Omental fat pad (tissue), 4 donors: ENCODE results near the gene SNX15. TPM values are rescaled to one million over a fixed set of nuclear protein-coding genes. Genes with fewer than 3 reads are reported as not detected.

ENCODE experiments used
- ATAC-seq: fragments of 150-250 bp; one replicate; pipeline ENCODE4 v1.9.1; 2016; ENCODE audit warnings: mild to moderate bottlenecking, moderate library complexity; ENCODE audit not compliant: low FRiP score
- DNase-seq: peaks from one replicate; pipeline ENCODE4 v3.0.0-alpha.2; 2019; ENCODE audit warnings: low spot score
- total RNA-seq, 4 donors: library from RNA; depleted of rRNA; stranded (reverse); fragments of >200 nt; gene quantifications; one replicate each; pipeline ENCODE4 v1.1.0, GENCODE V29; 2016
- TF ChIP-seq, protein P1 (sequence below), 3 donors: fragments of 450-650 bp; IDR thresholded peaks; one replicate each; pipeline ENCODE4 v1.5.1; 2016 to 2017; ENCODE audit warnings: antibody characterized with exemption in 3 of 3, mild to moderate bottlenecking in 3 of 3, moderate library complexity in 2 of 3

Gene SNX15
- total RNA-seq, 4 donors from 2014 or later = 14.7 to 28.5 (median 20.0) TPM

DNA sequence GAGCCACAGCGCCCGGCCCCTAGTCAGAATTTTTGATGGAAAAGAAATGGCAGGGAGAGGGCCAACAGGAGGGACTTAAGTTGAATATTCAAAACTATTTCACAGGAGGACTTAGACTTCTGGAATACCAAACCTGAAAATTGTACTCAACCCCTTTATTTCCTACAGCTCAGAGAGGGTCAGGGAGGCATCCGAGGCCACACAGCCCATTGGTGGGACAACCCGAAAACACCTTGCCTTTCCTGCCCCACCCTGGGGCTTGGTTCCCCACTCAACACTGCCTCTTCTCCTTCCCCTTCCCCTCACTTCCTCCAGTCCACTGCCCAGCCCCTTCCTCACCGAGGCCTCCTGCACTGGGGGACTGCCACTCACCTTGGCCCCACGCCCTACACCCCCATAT lies 29.8 kb downstream of the SNX15 start:
- ATAC-seq (no peak), DNase-seq (no peak)
- TF ChIP-seq, protein P1, sequence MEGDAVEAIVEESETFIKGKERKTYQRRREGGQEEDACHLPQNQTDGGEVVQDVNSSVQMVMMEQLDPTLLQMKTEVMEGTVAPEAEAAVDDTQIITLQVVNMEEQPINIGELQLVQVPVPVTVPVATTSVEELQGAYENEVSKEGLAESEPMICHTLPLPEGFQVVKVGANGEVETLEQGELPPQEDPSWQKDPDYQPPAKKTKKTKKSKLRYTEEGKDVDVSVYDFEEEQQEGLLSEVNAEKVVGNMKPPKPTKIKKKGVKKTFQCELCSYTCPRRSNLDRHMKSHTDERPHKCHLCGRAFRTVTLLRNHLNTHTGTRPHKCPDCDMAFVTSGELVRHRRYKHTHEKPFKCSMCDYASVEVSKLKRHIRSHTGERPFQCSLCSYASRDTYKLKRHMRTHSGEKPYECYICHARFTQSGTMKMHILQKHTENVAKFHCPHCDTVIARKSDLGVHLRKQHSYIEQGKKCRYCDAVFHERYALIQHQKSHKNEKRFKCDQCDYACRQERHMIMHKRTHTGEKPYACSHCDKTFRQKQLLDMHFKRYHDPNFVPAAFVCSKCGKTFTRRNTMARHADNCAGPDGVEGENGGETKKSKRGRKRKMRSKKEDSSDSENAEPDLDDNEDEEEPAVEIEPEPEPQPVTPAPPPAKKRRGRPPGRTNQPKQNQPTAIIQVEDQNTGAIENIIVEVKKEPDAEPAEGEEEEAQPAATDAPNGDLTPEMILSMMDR (IDR thresholded peaks at IDR 0.05) = no peak

DNA sequence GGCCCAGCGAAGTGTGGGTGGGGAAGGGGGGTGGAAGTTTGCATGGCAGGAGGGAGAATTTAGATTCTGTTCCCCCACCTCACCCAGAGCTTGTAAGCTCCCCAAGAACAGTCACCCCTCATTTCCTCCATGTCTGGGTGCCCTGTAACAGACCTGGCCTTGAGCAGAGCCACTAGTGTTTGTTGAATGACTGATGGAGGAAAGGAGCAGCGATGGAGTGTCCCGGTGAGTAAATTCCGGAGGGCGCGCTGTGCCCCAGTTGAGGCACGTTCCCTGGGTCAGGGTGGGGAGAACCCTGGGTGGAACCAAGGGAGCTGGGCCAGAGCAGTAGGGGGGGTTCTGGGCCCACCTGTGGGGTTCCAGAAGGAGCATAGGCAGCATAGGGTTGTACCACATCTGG lies 30.3 kb downstream of the SNX15 start:
- DNase-seq (no peak), ATAC-seq (no peak)
- TF ChIP-seq, protein P1 (IDR thresholded peaks at IDR 0.05) = no peak

DNA sequence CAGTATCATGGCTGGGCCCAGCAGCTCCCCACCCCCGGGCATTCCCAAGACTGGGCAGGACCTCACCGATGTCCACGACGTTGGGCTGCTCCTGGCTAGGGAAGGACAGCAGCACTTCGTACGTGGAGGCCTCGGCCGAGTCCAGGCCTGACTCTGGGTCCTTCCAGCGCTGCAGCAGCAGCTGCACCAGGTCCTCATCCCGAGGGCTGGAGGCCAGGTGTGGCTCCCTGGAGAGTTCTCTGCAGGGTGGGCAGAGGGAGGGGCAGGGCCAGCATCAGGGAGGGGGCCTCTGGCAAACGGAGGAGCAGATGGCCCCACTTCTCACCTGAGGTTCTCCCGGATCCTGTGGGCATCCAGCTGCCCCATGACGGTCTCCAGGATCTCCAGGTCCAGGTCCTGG lies 30.8 kb downstream of the SNX15 start:
- ATAC-seq = no peak

DNA sequence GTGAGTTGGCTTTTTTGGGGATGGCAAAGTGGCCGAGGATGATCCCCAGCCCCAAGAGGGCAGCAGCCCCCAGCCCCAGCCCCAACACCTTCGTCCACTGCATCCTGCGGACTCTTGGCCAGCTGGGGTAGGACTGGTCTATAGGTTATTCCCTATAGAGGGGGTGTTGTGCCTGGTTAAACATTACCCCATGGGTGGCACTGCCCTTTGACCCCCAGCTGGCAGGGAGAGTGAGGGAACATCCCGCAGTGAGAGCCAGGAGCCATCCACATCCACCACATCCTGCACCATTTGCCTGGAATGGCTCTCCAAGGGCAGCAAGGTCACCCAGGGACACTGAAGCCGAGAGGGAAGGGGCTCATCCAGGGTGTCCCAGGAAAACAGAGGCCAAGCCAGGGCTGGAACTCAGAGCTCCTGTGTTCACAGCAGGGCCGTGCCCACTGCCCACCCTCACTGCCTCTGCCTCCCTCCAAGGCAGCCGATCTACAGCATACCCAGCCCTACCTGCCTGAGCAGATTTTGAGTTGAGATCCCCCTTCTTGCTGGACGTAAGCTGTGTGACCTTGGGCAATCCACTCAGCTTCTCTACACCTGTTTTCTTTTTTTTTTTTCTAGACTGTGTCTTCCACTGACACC lies 31.3 kb downstream of the SNX15 start, which contains the start of gene NAALADL1:
TSS of gene NAALADL1 (minus strand) at position 135 of the 636 bp plus-strand sequence. CDS start at position 103, 32 bp downstream.
- TF ChIP-seq, protein P1 (IDR thresholded peaks at IDR 0.05) = no peak
- ATAC-seq = no peak

More for the DNA sequence above, 30.8 kb downstream of the SNX15 start:
- no peak for DNase-seq
- TF ChIP-seq, protein P1 (IDR thresholded peaks at IDR 0.05) = no peak

DNA sequence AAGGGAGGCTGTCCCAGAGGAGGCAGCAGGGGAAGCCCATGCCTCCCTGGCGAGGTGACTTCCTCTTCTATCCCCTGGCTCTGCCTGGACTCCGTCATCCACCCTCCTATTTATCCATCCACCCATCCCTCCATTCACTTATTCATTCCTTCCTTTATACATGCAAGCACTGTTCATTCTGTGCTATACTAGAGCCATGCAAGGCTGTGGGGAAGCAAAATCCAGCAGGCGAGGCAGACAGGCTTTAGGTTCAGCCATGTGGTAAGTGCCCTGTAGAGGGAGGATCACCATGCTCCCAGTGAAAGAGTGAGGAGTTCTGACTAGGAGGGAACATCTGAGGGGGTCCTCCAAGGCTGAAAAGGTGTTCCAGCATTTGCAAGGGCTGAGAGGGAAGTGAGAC lies 32.3 kb downstream of the SNX15 start:
- no peak for ATAC-seq
- no peak for DNase-seq

More for the DNA sequence above, 31.3 kb downstream of the SNX15 start, which contains the start of gene NAALADL1:
- DNase-seq = no peak

DNA sequence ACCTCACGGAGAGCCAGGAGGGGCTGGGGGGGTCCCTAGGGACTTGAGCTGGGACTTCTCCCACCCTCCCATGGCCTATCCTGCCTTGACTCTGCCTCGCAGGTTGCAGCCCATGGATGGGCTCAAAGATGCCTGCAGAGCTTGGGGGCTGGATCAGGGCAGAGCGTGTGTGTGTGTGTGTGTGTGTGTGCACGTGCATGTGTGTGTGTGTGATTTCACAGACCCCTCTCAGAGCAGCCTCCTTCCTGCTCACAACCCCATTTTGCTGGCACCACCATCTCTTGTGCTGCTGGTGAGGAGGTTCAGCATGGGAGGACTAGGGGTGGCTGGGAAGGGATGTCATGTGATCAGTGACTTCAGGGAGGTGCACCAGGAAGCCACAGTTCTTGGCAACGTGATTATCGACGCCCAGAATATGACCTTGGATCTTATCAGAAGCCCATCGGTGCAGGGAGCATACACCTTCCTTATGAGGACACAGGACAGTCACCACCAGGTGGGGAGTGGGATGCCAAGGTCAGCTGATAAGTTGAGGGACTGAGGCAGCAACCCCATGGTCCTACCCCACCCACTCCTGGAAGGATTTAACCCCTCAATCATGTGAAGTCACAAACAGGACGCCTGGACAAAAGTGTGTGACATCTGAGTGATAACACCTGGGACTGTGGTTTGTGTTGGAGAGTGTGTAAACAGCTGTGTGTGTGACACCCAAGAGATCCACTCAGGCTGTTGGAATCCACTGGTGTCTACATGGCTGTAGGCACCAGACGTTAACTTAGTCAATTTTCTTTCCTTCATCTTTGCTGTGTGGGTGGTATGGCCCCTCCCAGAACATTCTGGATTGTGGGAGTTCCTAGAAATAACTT lies 33.0 kb downstream of the SNX15 start:
- ATAC-seq (no peak), DNase-seq (no peak)
- TF ChIP-seq, protein P1 (IDR thresholded peaks at IDR 0.05) = no peak

More for the DNA sequence above, 32.3 kb downstream of the SNX15 start:
- TF ChIP-seq, protein P1 (IDR thresholded peaks at IDR 0.05) = no peak
